Measurements from ENCODE around the gene F8A2. TPM values are rescaled to one million over a fixed set of nuclear protein-coding genes. Genes with fewer than 3 reads are reported as not detected.
"Not testable (repeated sequence)": the region's sequence is repeated elsewhere in the genome, so short reads cannot be mapped to it uniquely, and the experiment has no call there.

The F8A2 gene
- total RNA-seq, result not detected

GRCh38 chrX:155381843-155382528 lies at the start of gene F8A2:
Gene F8A2 (plus strand): TSS chrX:155382095. CDS start chrX:155382115, 20 bp downstream.
- H3K4me1 Mint-ChIP-seq; H3K27me3 Mint-ChIP-seq; H3K4me3 Mint-ChIP-seq; H3K9me3 Mint-ChIP-seq; H3K36me3 Mint-ChIP-seq (ENCODE audit: low read depth); H3K27ac Mint-ChIP-seq: not testable (repeated sequence)
- peak; percentile 79 for ATAC-seq (replicated peaks)

- Mint-ChIP-seq H3K27me3 (peaks cover 2% of the 10 kb centered on the region), H3K36me3 (ENCODE audit: low read depth) (no peaks in the 10 kb centered on the region), H3K4me3 (no peak overlapping the region), H3K9me3 (no peaks in the 10 kb centered on the region), H3K27ac (no peak overlapping the region), H3K4me1 (no peaks in the 10 kb centered on the region)
- ATAC-seq (replicated peaks), result no peak
Observed at GRCh38 chrX:155333544-155334100, 48.3 kb upstream of the F8A2 start.

GRCh38 chrX:155334486-155335336 lies 47.2 kb upstream of the F8A2 start, which contains the start of gene CLIC2:
Gene CLIC2 (minus strand): TSS chrX:155334614. CDS start chrX:155334427, 187 bp downstream.
- Mint-ChIP-seq H3K9me3 (no peaks in the 10 kb centered on the region), H3K4me3 (no peak within 1 kb of the TSS), H3K36me3 (ENCODE audit: low read depth) (no peaks in the 10 kb centered on the region), H3K27me3 (no peaks in the 10 kb centered on the region), H3K27ac (no peak within 1 kb of the TSS), H3K4me1 (no peaks in the 10 kb centered on the region)
- peak; percentile 40 for ATAC-seq (replicated peaks)

DNA sequence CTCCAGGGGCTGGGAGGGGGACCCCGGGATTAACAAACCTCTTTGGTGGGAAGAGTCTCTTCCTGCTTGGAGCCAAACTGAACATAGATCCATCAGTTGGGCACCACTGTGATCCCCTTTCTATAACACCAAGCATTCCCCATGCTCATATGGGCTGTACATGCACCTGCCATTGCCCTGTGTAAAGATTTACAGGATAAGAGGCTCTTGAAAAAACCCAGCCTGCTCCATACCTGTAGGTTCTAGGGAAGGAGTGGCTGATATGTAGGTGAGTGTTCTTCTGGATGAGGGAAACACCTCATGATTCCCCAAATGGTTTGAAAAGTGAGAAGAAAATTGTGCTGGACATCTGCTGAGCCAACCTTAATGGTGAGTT lies 46.6 kb upstream of the F8A2 start:
- H3K4me3 Mint-ChIP-seq, result not testable (repeated sequence)

DNA sequence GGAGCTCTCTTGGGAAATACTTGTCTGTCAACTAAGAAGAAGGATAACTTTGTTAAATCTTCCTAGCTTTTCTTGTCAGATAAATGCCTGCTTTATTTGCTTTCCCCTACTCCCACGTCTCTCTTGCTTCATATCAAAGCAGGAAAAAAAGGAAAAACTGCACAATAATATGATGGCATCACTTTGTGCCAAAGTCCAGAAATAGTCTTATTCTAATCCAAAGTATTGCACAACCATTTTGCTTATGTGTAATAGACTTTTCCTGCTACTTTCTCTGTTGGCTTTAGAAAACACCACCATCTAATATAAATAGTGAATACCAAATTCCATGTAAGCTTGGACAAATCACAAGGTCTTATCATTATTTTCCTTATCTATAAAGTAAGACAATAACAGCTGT lies 36.2 kb upstream of the F8A2 start:
- not testable (repeated sequence) for ATAC-seq (replicated peaks)

More for the DNA sequence above, 46.6 kb upstream of the F8A2 start:
- not testable (repeated sequence) for H3K27ac Mint-ChIP-seq; H3K9me3 Mint-ChIP-seq; ATAC-seq (replicated peaks); H3K36me3 Mint-ChIP-seq (ENCODE audit: low read depth); H3K27me3 Mint-ChIP-seq; H3K4me1 Mint-ChIP-seq

DNA sequence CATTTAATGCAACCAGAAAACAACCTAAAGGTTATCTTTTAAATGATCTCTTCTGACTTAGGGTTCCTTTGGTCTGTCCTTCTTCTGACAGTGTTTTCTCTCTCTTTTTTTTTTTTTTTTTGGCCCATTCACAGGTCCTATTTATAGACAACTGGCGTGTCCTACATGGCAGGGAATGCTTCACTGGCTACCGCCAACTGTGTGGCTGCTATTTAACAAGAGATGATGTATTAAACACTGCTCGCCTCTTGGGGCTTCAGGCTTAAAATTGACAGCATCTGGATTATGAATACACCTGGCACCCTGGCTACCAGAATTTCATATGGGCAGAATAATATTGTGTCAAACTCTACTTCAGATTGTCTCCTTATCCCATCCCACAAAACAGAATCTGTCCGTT lies 32.4 kb upstream of the F8A2 start:
- not testable (repeated sequence) for H3K36me3 Mint-ChIP-seq (ENCODE audit: low read depth); H3K27ac Mint-ChIP-seq; H3K4me3 Mint-ChIP-seq; H3K27me3 Mint-ChIP-seq; ATAC-seq (replicated peaks); H3K4me1 Mint-ChIP-seq; H3K9me3 Mint-ChIP-seq

More for the DNA sequence above, 36.2 kb upstream of the F8A2 start:
- not testable (repeated sequence) for H3K27ac Mint-ChIP-seq; H3K27me3 Mint-ChIP-seq; H3K4me1 Mint-ChIP-seq; H3K36me3 Mint-ChIP-seq (ENCODE audit: low read depth); H3K4me3 Mint-ChIP-seq; H3K9me3 Mint-ChIP-seq

- not testable (repeated sequence) for H3K9me3 Mint-ChIP-seq; H3K27ac Mint-ChIP-seq; H3K4me3 Mint-ChIP-seq; H3K27me3 Mint-ChIP-seq; H3K36me3 Mint-ChIP-seq (ENCODE audit: low read depth); H3K4me1 Mint-ChIP-seq
- peak; percentile 54 for ATAC-seq (replicated peaks)
Observed at GRCh38 chrX:155363712-155364111, 18.2 kb upstream of the F8A2 start.

- not testable (repeated sequence) for H3K27me3 Mint-ChIP-seq; H3K9me3 Mint-ChIP-seq; H3K4me1 Mint-ChIP-seq; H3K27ac Mint-ChIP-seq; H3K4me3 Mint-ChIP-seq; H3K36me3 Mint-ChIP-seq (ENCODE audit: low read depth)
- ATAC-seq (replicated peaks), result peak; percentile 93
Observed at GRCh38 chrX:155373777-155374458, 8.0 kb upstream of the F8A2 start.

DNA sequence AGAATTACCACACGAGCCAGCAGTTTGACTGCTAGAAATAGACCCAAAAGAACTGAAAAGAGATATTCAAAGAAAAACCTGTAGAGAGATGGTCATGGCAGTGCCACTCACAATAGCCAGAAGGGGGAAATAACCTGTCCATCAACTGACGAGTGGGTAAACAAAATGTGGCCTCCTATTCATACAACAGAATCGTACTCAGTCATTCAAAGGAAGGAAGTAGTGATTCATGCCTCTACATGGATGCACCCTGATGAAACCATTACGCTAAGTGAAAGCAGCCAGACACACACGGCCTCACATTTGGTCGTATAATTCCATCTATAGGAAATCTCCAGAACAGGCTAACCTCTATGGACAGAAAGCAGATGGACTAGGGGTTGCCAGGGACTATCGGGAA lies 2.1 kb upstream of the F8A2 start:
- H3K9me3 Mint-ChIP-seq; H3K27ac Mint-ChIP-seq; H3K27me3 Mint-ChIP-seq; H3K36me3 Mint-ChIP-seq (ENCODE audit: low read depth); H3K4me3 Mint-ChIP-seq; H3K4me1 Mint-ChIP-seq: not testable (repeated sequence)
- peak; percentile 68 for ATAC-seq (replicated peaks)

DNA sequence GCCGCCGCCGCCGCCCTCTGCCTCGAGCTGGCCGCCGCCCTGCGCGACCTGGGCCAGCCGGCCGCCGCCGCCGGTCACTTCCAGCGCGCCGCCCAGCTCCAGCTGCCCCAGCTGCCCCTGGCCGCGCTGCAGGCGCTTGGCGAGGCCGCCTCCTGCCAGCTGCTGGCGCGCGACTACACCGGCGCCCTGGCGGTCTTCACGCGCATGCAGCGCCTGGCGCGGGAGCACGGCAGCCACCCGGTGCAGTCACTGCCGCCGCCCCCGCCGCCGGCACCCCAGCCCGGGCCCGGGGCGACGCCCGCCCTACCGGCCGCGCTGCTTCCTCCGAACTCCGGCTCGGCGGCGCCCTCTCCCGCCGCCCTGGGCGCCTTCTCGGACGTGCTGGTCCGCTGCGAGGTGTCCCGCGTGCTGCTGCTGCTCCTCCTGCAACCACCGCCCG lies 653 bp downstream of the F8A2 start:
- not testable (repeated sequence) for H3K27me3 Mint-ChIP-seq; H3K4me1 Mint-ChIP-seq; H3K9me3 Mint-ChIP-seq; H3K27ac Mint-ChIP-seq; H3K36me3 Mint-ChIP-seq (ENCODE audit: low read depth); H3K4me3 Mint-ChIP-seq
- peak; percentile 45 for ATAC-seq (replicated peaks)

DNA sequence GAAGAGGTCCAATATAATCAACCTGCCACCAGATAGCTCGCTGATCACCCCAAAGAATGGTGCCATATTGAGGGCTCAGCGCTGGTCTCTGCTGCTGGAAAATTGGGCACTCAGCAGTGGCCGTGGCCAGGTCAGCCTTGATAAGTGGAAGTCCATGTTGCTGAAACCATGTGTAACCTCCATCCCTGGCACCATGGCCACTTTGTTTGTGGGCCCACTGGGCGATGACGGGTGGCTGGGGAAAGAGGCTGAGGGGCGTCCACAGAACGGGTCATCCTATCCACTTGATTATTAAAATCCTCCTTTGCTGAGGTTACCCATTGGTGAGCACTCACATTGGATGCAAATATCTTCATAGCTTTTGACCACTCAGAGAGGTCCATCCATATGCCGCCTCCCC lies 7.7 kb downstream of the F8A2 start:
- Mint-ChIP-seq H3K4me1 (peaks cover 5% of the 10 kb centered on the region), H3K9me3 (no peaks in the 10 kb centered on the region), H3K27ac (no peak overlapping the region), H3K4me3 (no peak overlapping the region), H3K27me3 (no peaks in the 10 kb centered on the region), H3K36me3 (ENCODE audit: low read depth) (peaks cover 4% of the 10 kb centered on the region)
- ATAC-seq (replicated peaks), result no peak

GRCh38 chrX:155394747-155395276 lies 12.9 kb downstream of the F8A2 start:
- not testable (repeated sequence) for H3K27me3 Mint-ChIP-seq; H3K36me3 Mint-ChIP-seq (ENCODE audit: low read depth); H3K9me3 Mint-ChIP-seq
- H3K4me3 Mint-ChIP-seq, result peak overlapping the region; percentile 53
- peak; percentile 44 for ATAC-seq (replicated peaks)
- H3K4me1 Mint-ChIP-seq, result peaks cover 12% of the 10 kb centered on the region
- peak overlapping the region; percentile 56 for H3K27ac Mint-ChIP-seq

DNA sequence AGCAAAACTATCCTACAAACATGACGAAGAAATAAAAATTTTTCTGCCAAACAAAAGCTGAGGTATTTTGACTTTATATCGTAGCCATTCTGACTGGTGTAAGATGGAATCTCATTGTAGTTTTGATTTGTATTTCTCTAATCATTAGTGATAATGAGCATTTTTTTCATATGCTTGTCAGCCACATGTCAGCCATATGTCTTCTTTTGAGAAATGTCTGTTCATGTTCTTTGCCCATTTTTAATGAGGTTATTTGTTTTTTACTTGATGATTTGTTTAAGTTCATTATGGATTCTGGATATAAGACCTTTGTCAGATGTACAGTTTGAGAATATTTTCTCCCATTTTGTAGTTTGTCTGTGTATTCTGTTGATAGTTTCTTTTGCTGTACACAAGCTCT lies 24.5 kb downstream of the F8A2 start:
- no peak overlapping the region for H3K27ac Mint-ChIP-seq
- no peak overlapping the region for H3K4me3 Mint-ChIP-seq
- no peaks in the 10 kb centered on the region for H3K36me3 Mint-ChIP-seq (ENCODE audit: low read depth)
- no peaks in the 10 kb centered on the region for H3K9me3 Mint-ChIP-seq
- ATAC-seq (replicated peaks), result no peak
- no peaks in the 10 kb centered on the region for H3K27me3 Mint-ChIP-seq
- no peaks in the 10 kb centered on the region for H3K4me1 Mint-ChIP-seq

DNA sequence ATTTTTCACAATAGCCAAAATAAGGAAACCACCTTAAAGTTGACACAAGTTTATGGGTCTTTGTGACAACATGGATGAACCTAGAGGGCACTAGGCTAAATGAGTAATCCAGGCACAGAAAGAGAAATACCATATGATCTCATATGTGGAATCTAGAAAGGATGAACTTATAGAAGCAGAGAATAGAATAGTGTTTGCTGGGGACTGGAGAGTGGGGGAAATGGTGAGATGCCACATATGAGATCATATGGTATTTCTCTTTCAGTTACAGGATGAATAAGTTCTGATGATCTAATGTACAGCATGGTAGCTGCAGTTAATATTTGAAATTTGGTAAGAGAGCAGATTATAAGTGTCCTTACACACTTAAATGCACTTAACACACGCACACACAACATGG lies 35.9 kb downstream of the F8A2 start:
- no peak overlapping the region for H3K4me3 Mint-ChIP-seq
- no peaks in the 10 kb centered on the region for H3K36me3 Mint-ChIP-seq (ENCODE audit: low read depth)
- no peaks in the 10 kb centered on the region for H3K9me3 Mint-ChIP-seq
- no peak overlapping the region for H3K27ac Mint-ChIP-seq
- no peaks in the 10 kb centered on the region for H3K4me1 Mint-ChIP-seq
- peak; percentile 94 for ATAC-seq (replicated peaks)
- no peaks in the 10 kb centered on the region for H3K27me3 Mint-ChIP-seq

Data from activated T-helper 17 cell treated with anti-CD3 and anti-CD28 coated beads, Interleukin-2, amount 50 U/mL, for 72 hours (primary cell).